ENCODE results near the gene SPOCK2. TPM values are rescaled to one million over a fixed set of nuclear protein-coding genes. Genes with fewer than 3 reads are reported as not detected.

Gene SPOCK2
- total and polyA plus RNA-seq, 4 donors = 24.1 to 103 (median 60.1) TPM

DNA sequence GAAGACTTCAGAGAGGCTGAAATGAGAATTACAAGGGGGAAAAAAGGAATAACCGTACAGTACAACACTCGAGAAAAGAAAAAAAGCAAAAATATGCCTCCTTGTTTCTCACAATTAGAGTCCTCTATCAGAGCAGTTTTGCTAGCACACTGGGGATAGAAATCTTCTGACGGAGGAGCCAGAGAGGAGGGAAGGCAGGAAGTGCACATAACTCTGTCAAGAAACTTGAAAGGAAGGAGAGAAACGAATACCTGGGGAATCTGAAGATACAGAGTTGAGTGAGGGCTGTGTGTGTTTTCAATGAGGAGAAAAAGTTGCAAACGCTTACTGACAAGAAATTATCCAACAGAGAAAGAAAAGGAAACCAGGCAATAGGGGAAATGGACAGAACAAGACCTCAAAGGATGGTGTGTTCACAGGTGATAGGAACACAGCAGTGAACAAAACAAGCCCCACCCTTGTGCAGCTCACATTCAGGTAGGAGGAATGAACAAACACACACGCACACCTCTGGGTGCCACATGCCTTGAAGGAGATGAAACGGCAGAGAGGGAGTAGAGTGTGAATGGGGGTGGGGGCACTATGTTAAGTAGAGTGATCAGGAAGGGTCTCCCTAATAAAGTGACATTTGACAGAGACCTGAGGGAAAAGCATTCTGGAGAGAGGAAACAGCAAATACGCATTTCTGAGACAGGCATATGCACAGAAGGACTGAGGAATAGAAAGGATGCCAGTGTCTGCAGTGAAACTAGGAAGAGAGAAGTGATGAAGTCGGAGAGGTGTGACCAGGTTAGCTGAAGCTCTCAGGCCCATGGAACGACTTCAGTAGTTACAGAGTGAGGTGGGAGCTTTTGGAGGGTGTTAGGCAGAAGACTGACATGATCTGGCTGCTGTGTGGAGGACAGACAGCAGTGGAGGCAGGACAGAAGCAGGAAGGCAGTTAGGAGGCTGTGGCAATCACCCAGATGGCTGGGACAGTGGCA, 46.7 kb upstream of the SPOCK2 start:
- H3K27ac ChIP-seq (ENCODE audit: low read depth in 1 of 2, low read length in 1 of 2) = no peak overlapping the region
- ATAC-seq (ENCODE audit: insufficient read depth, low FRiP score) = no peak
- H3K9me3 ChIP-seq (ENCODE audit: control insufficient read depth in 4 of 4, insufficient read depth in 3 of 4, low read length in 3 of 4) = no peaks in the 10 kb centered on the region
- TF ChIP-seq, protein P1, sequence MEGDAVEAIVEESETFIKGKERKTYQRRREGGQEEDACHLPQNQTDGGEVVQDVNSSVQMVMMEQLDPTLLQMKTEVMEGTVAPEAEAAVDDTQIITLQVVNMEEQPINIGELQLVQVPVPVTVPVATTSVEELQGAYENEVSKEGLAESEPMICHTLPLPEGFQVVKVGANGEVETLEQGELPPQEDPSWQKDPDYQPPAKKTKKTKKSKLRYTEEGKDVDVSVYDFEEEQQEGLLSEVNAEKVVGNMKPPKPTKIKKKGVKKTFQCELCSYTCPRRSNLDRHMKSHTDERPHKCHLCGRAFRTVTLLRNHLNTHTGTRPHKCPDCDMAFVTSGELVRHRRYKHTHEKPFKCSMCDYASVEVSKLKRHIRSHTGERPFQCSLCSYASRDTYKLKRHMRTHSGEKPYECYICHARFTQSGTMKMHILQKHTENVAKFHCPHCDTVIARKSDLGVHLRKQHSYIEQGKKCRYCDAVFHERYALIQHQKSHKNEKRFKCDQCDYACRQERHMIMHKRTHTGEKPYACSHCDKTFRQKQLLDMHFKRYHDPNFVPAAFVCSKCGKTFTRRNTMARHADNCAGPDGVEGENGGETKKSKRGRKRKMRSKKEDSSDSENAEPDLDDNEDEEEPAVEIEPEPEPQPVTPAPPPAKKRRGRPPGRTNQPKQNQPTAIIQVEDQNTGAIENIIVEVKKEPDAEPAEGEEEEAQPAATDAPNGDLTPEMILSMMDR (IDR thresholded peaks at IDR 0.05; ENCODE audit: control extremely low read depth, extremely low read depth) = no peak
- WGBS, 2 donors = 61 to 73% methylated on average over 10 of the region's 10 CpGs
- peaks cover 0 to 12% (median 2%) of the 10 kb centered on the region in 5 donors for H3K4me1 ChIP-seq (ENCODE audit: control insufficient read depth in 5 of 5, insufficient read depth in 5 of 5, low read length in 5 of 5)
- no peak overlapping the region for H3K4me3 ChIP-seq
- no peak overlapping the region for H3K9ac ChIP-seq (ENCODE audit: insufficient read depth in 1 of 2, low read length in 2 of 2)
- H3K27me3 ChIP-seq (ENCODE audit: control insufficient read depth in 3 of 3, insufficient read depth in 3 of 3, low read length in 2 of 3) = no peaks in the 10 kb centered on the region
- peaks cover 2 to 5% (median 4%) of the 10 kb centered on the region in 4 donors for H3K36me3 ChIP-seq (ENCODE audit: control insufficient read depth in 4 of 4, insufficient read depth in 4 of 4, low read length in 4 of 4)
- no peak for DNase-seq

DNA sequence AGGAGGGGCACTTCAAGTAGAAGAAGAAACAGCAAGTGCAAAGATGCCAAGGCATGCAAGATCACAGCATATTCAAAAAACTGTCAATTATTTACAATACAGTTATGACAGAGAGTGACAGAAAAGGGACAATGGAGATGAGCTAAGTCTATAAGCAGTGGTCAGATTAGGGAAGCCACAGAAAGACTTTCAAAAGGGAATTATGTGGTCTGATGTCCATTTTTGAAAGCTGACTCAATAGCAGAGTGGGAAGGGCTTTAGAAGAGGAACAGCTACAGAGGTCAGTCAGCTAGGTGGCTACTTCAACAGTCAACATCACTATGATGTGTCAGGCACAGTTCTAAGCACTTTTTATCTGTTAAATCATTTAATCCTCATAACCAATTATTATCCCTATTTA, 45.2 kb upstream of the SPOCK2 start:
- H3K4me3 ChIP-seq = no peak overlapping the region
- no peaks in the 10 kb centered on the region for H3K9me3 ChIP-seq (ENCODE audit: control insufficient read depth in 4 of 4, insufficient read depth in 3 of 4, low read length in 3 of 4)
- no peak overlapping the region for H3K27ac ChIP-seq (ENCODE audit: low read depth in 1 of 2, low read length in 1 of 2)
- DNase-seq (no peak), ATAC-seq (ENCODE audit: insufficient read depth, low FRiP score) (peak; percentile 72)
- H3K9ac ChIP-seq (ENCODE audit: insufficient read depth in 1 of 2, low read length in 2 of 2) = no peak overlapping the region
- H3K4me1 ChIP-seq (ENCODE audit: control insufficient read depth in 5 of 5, insufficient read depth in 5 of 5, low read length in 5 of 5) = peaks cover 0 to 12% (median 2%) of the 10 kb centered on the region in 5 donors
- H3K27me3 ChIP-seq (ENCODE audit: control insufficient read depth in 3 of 3, insufficient read depth in 3 of 3, low read length in 2 of 3) = no peaks in the 10 kb centered on the region
- H3K36me3 ChIP-seq (ENCODE audit: control insufficient read depth in 4 of 4, insufficient read depth in 4 of 4, low read length in 4 of 4) = peaks cover 2 to 5% (median 4%) of the 10 kb centered on the region in 4 donors
- TF ChIP-seq, protein P1 (IDR thresholded peaks at IDR 0.05; ENCODE audit: control extremely low read depth, extremely low read depth) = no peak

DNA sequence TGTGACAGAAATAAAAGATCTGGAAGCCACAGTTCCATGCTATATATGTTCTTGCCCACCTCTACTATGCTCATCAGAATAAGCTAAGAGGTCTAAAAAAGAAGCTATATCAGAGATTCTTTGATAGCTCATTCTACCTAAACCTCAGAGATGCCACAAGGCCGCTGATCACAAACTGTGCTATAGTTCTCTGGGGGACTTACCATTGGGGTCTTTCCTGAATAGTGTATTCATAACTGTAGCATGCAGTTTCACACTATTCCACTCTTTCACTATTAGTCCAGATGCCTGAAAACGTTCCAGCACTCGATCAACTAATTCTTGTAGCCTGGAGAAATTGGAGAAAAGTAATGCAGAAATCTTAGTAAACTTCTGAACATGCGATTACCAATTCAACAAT, 44.5 kb upstream of the SPOCK2 start:
- DNase-seq (peak in 2 of 3 donors; percentile 38 to 59), ATAC-seq (ENCODE audit: insufficient read depth, low FRiP score) (no peak)
- H3K27me3 ChIP-seq (ENCODE audit: control insufficient read depth in 3 of 3, insufficient read depth in 3 of 3, low read length in 2 of 3) = no peaks in the 10 kb centered on the region
- H3K4me1 ChIP-seq (ENCODE audit: control insufficient read depth in 5 of 5, insufficient read depth in 5 of 5, low read length in 5 of 5) = peaks cover 0 to 12% (median 2%) of the 10 kb centered on the region in 5 donors
- H3K9ac ChIP-seq (ENCODE audit: insufficient read depth in 1 of 2, low read length in 2 of 2) = no peak overlapping the region
- 88 to 95% methylated on average over 4 of the region's 4 CpGs for WGBS, 2 donors
- H3K36me3 ChIP-seq (ENCODE audit: control insufficient read depth in 4 of 4, insufficient read depth in 4 of 4, low read length in 4 of 4) = peaks cover 2 to 8% (median 4%) of the 10 kb centered on the region in 4 donors
- TF ChIP-seq, protein P1 (IDR thresholded peaks at IDR 0.05; ENCODE audit: control extremely low read depth, extremely low read depth) = no peak
- H3K27ac ChIP-seq (ENCODE audit: low read depth in 1 of 2, low read length in 1 of 2) = no peak overlapping the region
- H3K4me3 ChIP-seq = no peak overlapping the region
- H3K9me3 ChIP-seq (ENCODE audit: control insufficient read depth in 4 of 4, insufficient read depth in 3 of 4, low read length in 3 of 4) = no peaks in the 10 kb centered on the region
